ENCODE measurements around the gene TMEM260. TPM values are rescaled to one million over a fixed set of nuclear protein-coding genes. Genes with fewer than 3 reads are reported as not detected.

TMEM260 gene
- total RNA-seq, 1 donor from 2014 or later: 23.8 TPM

DNA sequence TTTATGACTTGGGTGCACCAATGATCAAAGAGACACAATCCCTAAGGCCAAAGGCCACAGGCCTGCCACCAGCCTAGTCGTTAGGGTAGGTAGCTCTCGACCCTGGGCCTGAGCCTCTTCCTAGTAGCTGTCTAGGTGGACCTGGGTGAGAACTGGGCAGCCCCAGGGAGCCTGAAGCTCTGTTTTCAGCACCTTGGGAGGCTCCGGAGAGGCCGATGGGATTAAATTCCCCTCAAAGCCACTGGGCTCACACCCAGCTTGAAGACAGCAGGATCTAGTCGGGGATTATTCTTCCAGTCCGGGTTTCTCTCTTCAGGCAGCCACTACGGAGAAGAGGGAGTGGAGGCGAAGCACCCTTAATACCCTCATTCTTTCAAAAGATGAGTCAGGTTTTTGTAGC, 79.8 kb downstream of the TMEM260 start:
- no peak for DNase-seq
- TF ChIP-seq, protein P1, sequence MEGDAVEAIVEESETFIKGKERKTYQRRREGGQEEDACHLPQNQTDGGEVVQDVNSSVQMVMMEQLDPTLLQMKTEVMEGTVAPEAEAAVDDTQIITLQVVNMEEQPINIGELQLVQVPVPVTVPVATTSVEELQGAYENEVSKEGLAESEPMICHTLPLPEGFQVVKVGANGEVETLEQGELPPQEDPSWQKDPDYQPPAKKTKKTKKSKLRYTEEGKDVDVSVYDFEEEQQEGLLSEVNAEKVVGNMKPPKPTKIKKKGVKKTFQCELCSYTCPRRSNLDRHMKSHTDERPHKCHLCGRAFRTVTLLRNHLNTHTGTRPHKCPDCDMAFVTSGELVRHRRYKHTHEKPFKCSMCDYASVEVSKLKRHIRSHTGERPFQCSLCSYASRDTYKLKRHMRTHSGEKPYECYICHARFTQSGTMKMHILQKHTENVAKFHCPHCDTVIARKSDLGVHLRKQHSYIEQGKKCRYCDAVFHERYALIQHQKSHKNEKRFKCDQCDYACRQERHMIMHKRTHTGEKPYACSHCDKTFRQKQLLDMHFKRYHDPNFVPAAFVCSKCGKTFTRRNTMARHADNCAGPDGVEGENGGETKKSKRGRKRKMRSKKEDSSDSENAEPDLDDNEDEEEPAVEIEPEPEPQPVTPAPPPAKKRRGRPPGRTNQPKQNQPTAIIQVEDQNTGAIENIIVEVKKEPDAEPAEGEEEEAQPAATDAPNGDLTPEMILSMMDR (IDR thresholded peaks at IDR 0.05): no peak
- no peak for ATAC-seq

DNA sequence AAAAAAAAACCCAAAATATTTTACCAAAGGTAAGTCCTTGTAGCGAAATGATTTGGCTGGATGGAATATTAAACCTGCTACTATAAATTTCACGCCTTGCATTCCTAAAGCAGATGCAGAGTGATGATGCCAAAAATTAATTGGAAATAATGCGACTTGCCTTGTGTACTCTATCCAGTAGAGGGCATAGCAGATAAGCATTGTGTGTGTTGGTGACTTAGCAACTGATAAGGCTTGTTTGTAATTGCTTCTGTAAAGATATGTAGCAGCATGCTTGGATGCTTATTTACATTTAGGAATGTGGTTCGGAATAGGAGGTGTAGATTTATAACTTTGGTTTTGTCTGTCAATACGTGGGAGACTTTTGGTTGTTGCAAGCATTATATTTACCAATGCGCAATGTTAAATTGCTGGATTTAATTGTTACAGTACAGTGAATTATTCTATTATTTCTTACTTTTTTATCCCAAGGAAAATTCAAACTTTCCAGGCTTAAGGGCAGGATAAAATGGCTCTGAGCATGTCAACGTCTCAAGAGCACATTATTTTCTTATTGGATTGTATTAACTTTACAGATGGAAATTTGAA, 80.5 kb downstream of the TMEM260 start:
- no peaks in the 10 kb centered on the region for H3K27me3 ChIP-seq (ENCODE audit: low read depth)
- DNase-seq (no peak), ATAC-seq (peak; percentile 75 to 82)
- intact Hi-C loops (cut with DNase I): no loop called here
- H3K36me3 ChIP-seq: no peaks in the 10 kb centered on the region
- no peaks in the 10 kb centered on the region for H3K4me1 ChIP-seq
- no peaks in the 10 kb centered on the region for H3K9me3 ChIP-seq
- TF ChIP-seq, protein P1 (IDR thresholded peaks at IDR 0.05): peak; percentile 54
- H3K27ac ChIP-seq: no peak overlapping the region
- H3K4me3 ChIP-seq: no peak overlapping the region

More for the DNA sequence above, 79.8 kb downstream of the TMEM260 start:
- intact Hi-C loops (cut with DNase I): no loop called here
- Histone ChIP-seq H3K4me3 (no peak overlapping the region), H3K27me3 (ENCODE audit: low read depth) (no peaks in the 10 kb centered on the region), H3K9me3 (no peaks in the 10 kb centered on the region), H3K27ac (no peak overlapping the region), H3K4me1 (no peaks in the 10 kb centered on the region), H3K36me3 (no peaks in the 10 kb centered on the region)

DNA sequence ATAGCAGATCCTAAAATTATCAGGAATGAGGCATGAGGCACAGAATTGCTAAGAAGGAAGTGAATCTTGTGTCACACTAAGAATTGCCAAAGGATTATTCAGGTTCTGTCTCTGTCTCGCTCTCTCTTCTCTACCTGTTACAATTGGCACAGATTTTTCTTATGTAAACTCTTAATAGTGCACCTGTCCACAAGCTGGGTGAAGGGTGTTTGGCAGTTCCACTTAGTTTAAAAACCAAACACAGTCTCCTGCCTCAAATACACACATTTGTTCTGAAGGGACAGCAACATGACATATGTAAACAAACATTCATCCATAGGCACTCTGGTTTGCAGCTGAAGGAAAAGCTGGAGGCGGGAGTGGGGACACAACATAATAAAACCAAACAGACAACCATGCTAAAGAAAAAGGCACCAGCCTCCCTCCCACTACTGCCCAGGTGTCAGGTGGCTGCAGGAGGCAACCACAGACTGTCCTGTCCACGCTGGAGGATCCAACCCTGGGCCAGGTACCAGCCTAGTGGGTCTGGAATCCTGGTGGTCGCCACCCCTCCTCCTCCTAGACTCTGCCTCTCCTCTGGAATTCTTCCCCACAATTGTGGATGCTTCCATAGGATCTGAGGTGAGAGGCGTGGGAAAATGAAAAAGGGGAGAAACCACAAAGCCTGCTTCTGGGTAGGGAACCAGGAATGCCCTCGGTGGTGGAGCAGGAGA, 81.2 kb downstream of the TMEM260 start:
- TF ChIP-seq, protein P1 (IDR thresholded peaks at IDR 0.05): no peak
- ATAC-seq (peak in 1 of 2 donors; percentile 53), DNase-seq (no peak)
- Histone ChIP-seq H3K36me3 (no peaks in the 10 kb centered on the region), H3K9me3 (no peaks in the 10 kb centered on the region), H3K27ac (no peak overlapping the region), H3K27me3 (ENCODE audit: low read depth) (no peaks in the 10 kb centered on the region), H3K4me3 (no peak overlapping the region), H3K4me1 (no peaks in the 10 kb centered on the region)
- intact Hi-C loops (cut with DNase I): no loop called here

DNA sequence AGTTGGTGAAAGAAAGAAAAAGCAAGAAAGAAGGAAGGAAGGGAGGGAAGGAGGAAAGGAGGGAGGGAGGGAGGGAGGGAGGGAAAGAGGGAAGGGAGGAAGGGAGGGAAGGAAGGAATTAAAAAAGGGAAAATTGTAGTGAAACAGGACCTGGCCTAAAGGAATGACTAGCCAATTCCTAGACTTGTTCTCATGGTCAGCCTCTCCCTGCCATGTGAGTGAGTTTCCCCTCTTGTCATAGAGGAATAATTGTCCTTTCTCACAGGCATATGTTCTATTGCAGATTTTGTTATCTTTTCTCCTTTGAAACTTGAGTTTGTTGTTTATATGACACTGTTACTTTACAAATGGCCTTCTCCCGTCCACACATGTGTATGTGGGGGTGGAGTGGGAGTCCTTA, 81.9 kb downstream of the TMEM260 start:
- Histone ChIP-seq H3K36me3 (no peaks in the 10 kb centered on the region), H3K9me3 (no peaks in the 10 kb centered on the region), H3K27ac (no peak overlapping the region), H3K4me3 (no peak overlapping the region), H3K4me1 (no peaks in the 10 kb centered on the region), H3K27me3 (ENCODE audit: low read depth) (no peaks in the 10 kb centered on the region)
- DNase-seq (no peak), ATAC-seq (no peak)
- intact Hi-C loops (cut with DNase I): no loop called here
- TF ChIP-seq, protein P1 (IDR thresholded peaks at IDR 0.05): no peak

DNA sequence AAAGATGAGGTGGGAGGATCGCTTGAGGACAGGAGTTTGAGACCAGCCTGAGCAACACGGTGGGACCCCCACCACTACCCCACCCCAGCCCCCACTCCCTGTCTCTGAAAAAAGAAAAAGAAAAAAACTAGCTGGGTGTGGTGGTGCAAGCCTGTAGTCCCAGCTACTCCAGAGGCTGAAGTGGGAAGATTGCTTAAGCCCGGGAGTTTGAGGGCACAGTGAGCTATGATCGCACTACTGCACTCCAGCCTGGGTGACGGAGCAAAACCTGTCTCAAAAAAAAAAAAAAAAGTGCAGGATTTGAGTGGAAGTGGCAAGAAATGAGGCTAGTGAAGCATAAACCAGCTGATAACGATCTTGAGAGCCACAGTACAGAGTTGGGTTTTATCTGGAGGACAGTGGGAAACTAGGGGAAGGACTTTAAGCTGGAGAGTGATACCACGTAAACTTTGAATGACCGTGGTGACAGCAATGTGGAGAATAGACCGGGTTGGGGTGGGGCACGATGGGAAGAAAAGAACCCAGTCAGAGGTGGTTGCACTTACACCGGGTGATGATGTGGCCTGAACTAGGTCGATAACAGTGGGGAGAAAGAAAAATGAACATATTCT, 85.3 kb downstream of the TMEM260 start:
- Histone ChIP-seq H3K4me1 (no peaks in the 10 kb centered on the region), H3K27ac (no peak overlapping the region), H3K27me3 (ENCODE audit: low read depth) (no peaks in the 10 kb centered on the region), H3K9me3 (no peaks in the 10 kb centered on the region), H3K36me3 (no peaks in the 10 kb centered on the region), H3K4me3 (no peak overlapping the region)
- TF ChIP-seq, protein P1 (IDR thresholded peaks at IDR 0.05): no peak
- intact Hi-C loops (cut with DNase I): no loop called here
- ATAC-seq (peak; percentile 80 to 84), DNase-seq (no peak)

All from lower lobe of right lung (tissue), 2 donors.